NT2/D1 (cell line): Measurements from ENCODE around the gene ADIPOQ.

Experiments
- YY1 ChIP-seq: IDR thresholded peaks from 2 replicates; pipeline ENCODE4 v1.6.1; 2011; ENCODE audit not compliant: insufficient read length, insufficient read depth
- ZNF274 ChIP-seq: IDR thresholded peaks from 2 replicates; pipeline ENCODE4 v1.6.1; 2011; ENCODE audit warnings: mild to moderate bottlenecking, low read depth, low read length

GRCh38 chr3:186806089-186807055, 36.1 kb upstream of the ADIPOQ start, which contains the start of gene RFC4:
- TF ChIP-seq ZNF274 = no peak
- TF ChIP-seq YY1 = no peak
